ENCODE measurements around the gene GDAP2. TPM values are rescaled to one million over a fixed set of nuclear protein-coding genes. Genes with fewer than 3 reads are reported as not detected.
A peak's percentile ranks its signal among the peaks of the same experiment; 100 is the strongest.

Gene GDAP2
- total and polyA plus RNA-seq, 2 donors (not counting 3 experiments of a cell fraction or from before 2014, with no cell fraction given): 4.5 to 21.5 TPM

DNA sequence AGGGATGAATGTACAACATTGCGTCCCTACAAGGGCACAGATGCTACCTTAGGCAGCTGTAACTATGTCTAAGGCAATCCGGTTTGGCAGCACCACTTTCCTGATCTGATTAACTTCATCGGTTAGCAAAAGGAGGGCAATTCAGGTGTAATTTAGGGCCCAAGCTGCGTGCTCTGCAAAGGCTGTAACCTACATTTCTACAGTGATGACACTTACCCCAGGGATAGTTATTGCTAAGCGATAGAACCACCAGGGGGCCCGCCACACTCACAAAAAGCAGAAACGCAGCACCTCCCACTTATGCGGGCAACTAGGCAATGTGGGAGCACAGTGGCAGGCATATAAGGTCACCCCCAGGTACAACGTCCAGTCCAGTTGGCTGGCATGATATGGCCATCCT is 113.5 kb downstream of the GDAP2 start:
- POLR2A ChIA-PET: no interaction called here

More for the DNA sequence above, 113.5 kb downstream of the GDAP2 start:
- CTCF ChIA-PET: interaction anchor here (1.3 to 4.9 kb wide), 5 partner anchors 10 to 160 kb away, joined by 3 to 74 read pairs (median 4); no protein-coding TSS in a partner anchor
- TF ChIP-seq, protein P1, sequence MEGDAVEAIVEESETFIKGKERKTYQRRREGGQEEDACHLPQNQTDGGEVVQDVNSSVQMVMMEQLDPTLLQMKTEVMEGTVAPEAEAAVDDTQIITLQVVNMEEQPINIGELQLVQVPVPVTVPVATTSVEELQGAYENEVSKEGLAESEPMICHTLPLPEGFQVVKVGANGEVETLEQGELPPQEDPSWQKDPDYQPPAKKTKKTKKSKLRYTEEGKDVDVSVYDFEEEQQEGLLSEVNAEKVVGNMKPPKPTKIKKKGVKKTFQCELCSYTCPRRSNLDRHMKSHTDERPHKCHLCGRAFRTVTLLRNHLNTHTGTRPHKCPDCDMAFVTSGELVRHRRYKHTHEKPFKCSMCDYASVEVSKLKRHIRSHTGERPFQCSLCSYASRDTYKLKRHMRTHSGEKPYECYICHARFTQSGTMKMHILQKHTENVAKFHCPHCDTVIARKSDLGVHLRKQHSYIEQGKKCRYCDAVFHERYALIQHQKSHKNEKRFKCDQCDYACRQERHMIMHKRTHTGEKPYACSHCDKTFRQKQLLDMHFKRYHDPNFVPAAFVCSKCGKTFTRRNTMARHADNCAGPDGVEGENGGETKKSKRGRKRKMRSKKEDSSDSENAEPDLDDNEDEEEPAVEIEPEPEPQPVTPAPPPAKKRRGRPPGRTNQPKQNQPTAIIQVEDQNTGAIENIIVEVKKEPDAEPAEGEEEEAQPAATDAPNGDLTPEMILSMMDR (IDR thresholded peaks at IDR 0.05; ENCODE audit: extremely low read depth in 1 of 2, insufficient read depth in 1 of 2, low read depth in 1 of 2, low read length in 2 of 2): peak; percentile 26 to 34
- TF ChIP-seq POLR2AphosphoS5 (IDR thresholded peaks at IDR 0.05; ENCODE audit: insufficient read depth, low read depth, low read length): no peak
- TF ChIP-seq FOS (IDR thresholded peaks at IDR 0.05; ENCODE audit: borderline replicate concordance, insufficient read depth, low read length): no peak
- TF ChIP-seq POLR2A (IDR thresholded peaks at IDR 0.05; ENCODE audit: low read depth, low read length): no peak
- TF ChIP-seq JUN (IDR thresholded peaks at IDR 0.05; ENCODE audit: borderline replicate concordance, insufficient read depth, insufficient read length, low read depth): no peak
- TF ChIP-seq, protein P2, sequence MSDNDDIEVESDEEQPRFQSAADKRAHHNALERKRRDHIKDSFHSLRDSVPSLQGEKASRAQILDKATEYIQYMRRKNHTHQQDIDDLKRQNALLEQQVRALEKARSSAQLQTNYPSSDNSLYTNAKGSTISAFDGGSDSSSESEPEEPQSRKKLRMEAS (IDR thresholded peaks at IDR 0.05; ENCODE audit: insufficient read depth, insufficient read length): no peak
- Histone ChIP-seq H3K4me3 (replicated peaks in 1 of 3; ENCODE audit: insufficient read depth in 1 of 3, low read depth in 1 of 3, low read length in 3 of 3) (no peak overlapping the region), H3K36me3 (ENCODE audit: control insufficient read depth in 2 of 2, extremely low read depth in 1 of 2, insufficient read depth in 2 of 2, low read length in 2 of 2) (no peaks in the 10 kb centered on the region), H3K27ac (ENCODE audit: insufficient read depth, low read depth, low read length) (no peak overlapping the region), H3K9me3 (replicated peaks; ENCODE audit: control insufficient read depth, insufficient read depth, low read length) (no peaks in the 10 kb centered on the region), H3K79me2 (ENCODE audit: control insufficient read depth, insufficient read depth, low read length) (no peaks in the 10 kb centered on the region), H2AFZ (ENCODE audit: low read depth, low read length) (no peak overlapping the region), H3K27me3 (ENCODE audit: control insufficient read depth in 2 of 2, insufficient read depth in 2 of 2, low read length in 2 of 2) (peaks cover 0 to 3% of the 10 kb centered on the region in 2 experiments), H3K9ac (replicated peaks; ENCODE audit: extremely low read depth, insufficient read depth, low read length) (no peak overlapping the region), H3K4me2 (ENCODE audit: insufficient read depth, low read length) (no peak overlapping the region), H3K9me1 (replicated peaks; ENCODE audit: control insufficient read depth, extremely low read depth, insufficient read depth, low read length) (no peaks in the 10 kb centered on the region), H3K4me1 (ENCODE audit: control insufficient read depth, extremely low read depth, insufficient read depth, low read length) (peaks cover 3% of the 10 kb centered on the region), H4K20me1 (replicated peaks; ENCODE audit: control insufficient read depth, extremely low read depth, insufficient read depth, low read length) (no peaks in the 10 kb centered on the region)
- intact Hi-C loops (cut with micrococcal nuclease) (loop anchor here (1.0 kb wide), 1 partner anchor 79 kb away; no protein-coding TSS in a partner anchor), dilution Hi-C loops (cut with MboI; ENCODE audit: extremely low pct_ligation_motif_present, low sequenced_read_pairs) (no loop called here)
- DNase-seq (ENCODE audit: low read depth, low spot score): peak; percentile 23
- BruUV-seq (replicated peaks): no TSS peak
- peak; percentile 12 for FAIRE-seq

Data from endothelial cell of umbilical vein (primary cell).